Loucy (cell line): ENCODE results near the gene GUCD1.

ENCODE experiments used
- CTCF ChIP-seq: fragments of 200-600 bp; sonication (generic); conservative IDR thresholded peaks from 2 replicates; pipeline ENCODE4 v1.5.1; 2014; ENCODE audit warnings: mild to moderate bottlenecking, antibody characterized with exemption, low read length
- EZH2phosphoT487 ChIP-seq: fragments of 200-600 bp; IDR thresholded peaks from 2 replicates; pipeline ENCODE4 v1.6.1; 2018; ENCODE audit warnings: antibody characterized with exemption, mild to moderate bottlenecking, moderate library complexity, borderline replicate concordance

GRCh38 chr22:24583221-24584165 is 28.6 kb upstream of the GUCD1 start:
- no peak for TF ChIP-seq CTCF
- no peak for TF ChIP-seq EZH2phosphoT487
